B cell (primary cell): Measurements from ENCODE around the gene MS4A4E. TPM values are rescaled to one million over a fixed set of nuclear protein-coding genes. Genes with fewer than 3 reads are reported as not detected.

Experiments
- ATAC-seq: fragments of 200-7000 bp; cut with Tn5 transposase; one replicate; pipeline ENCODE4 v1.10.0; 2021; ENCODE audit warnings: low read depth, mild to moderate bottlenecking, moderate number of reproducible peaks, moderate library complexity
- CTCF ChIA-PET: fragments of 350-600 bp; sonication (Branson Sonifier 250); formaldehyde crosslinking; loops from one replicate; lab custom pipeline; 2021; ENCODE audit warnings: antibody characterized with exemption, inconsistent platforms; lab: Charles Lee
- POLR2A ChIA-PET: fragments of 350-600 bp; sonication (Branson Sonifier 250); formaldehyde crosslinking; loops from one replicate; lab custom pipeline; 2021; ENCODE audit warnings: antibody characterized with exemption; lab: Charles Lee
- DNase-seq: peaks from one replicate; pipeline ENCODE4 v3.0.0; 2013
- H2AFZ ChIP-seq: 2 replicates; pipeline ENCODE4 v1.6.1; 2012; ENCODE audit warnings: mild to moderate bottlenecking, low read depth, low read length; ENCODE audit not compliant: insufficient read depth, poor library complexity, severe bottlenecking
- H3K27ac ChIP-seq, 2 donors: 1 replicate in 1 of 2; 2 replicates in 1 of 2; pipeline ENCODE4 v1.5.1; 2012 to 2013; ENCODE audit warnings: low read length in 2 of 2, mild to moderate bottlenecking in 2 of 2, moderate library complexity in 1 of 2
- H3K27me3 ChIP-seq, 4 experiments: fragments of 200-600 bp in 1 of 4; sonication (generic) in 1 of 4; replicated peaks in 1 of 4; 1 replicate in 2 of 4; 2 replicates in 2 of 4; pipeline versions ENCODE4 v1.6.1 to v1.7.0; 2013 to 2016; ENCODE audit warnings: low read length in 3 of 4, mild to moderate bottlenecking in 2 of 4, mixed read lengths in 1 of 4, moderate library complexity in 1 of 4; ENCODE audit not compliant: insufficient read depth in 4 of 4, control insufficient read depth in 3 of 4; ENCODE audit errors: control extremely low read depth in 1 of 4
- H3K36me3 ChIP-seq, 2 experiments: replicated peaks in 1 of 2; 1 replicate in 1 of 2; 2 replicates in 1 of 2; pipeline versions ENCODE4 v1.6.1 to v1.7.1; 2013; ENCODE audit warnings: low read length in 1 of 2; ENCODE audit not compliant: insufficient read depth in 2 of 2, control insufficient read depth in 1 of 2; ENCODE audit errors: control extremely low read depth in 1 of 2, extremely low read depth in 1 of 2
- H3K4me1 ChIP-seq, 2 donors: fragments of 200-600 bp in 1 of 2; sonication (generic) in 1 of 2; 1 replicate in 1 of 2; 2 replicates in 1 of 2; pipeline versions ENCODE4 v1.5.1 to v1.6.1; 2013 to 2017; ENCODE audit warnings: low read length in 2 of 2; ENCODE audit not compliant: control insufficient read depth in 2 of 2, insufficient read depth in 2 of 2
- H3K4me2 ChIP-seq: replicated peaks from 2 replicates; pipeline ENCODE3; 2012; ENCODE audit warnings: mild to moderate bottlenecking, low read depth, low read length; ENCODE audit not compliant: poor library complexity, severe bottlenecking
- H3K4me3 ChIP-seq, 5 experiments: fragments of 200-600 bp in 1 of 5; sonication (generic) in 1 of 5; 1 replicate in 3 of 5; 2 replicates in 2 of 5; pipeline versions ENCODE4 v1.5.1 to v1.7.0; 2011 to 2016; ENCODE audit warnings: low read length in 4 of 5, mild to moderate bottlenecking in 4 of 5, low read depth in 2 of 5, control low read depth in 1 of 5, moderate library complexity in 1 of 5; ENCODE audit not compliant: insufficient read depth in 1 of 5; ENCODE audit errors: control extremely low read depth in 1 of 5, extremely low read depth in 1 of 5
- H3K79me2 ChIP-seq: fragments of 200-600 bp; sonication (generic); one replicate; pipeline ENCODE4 v1.6.0; 2016; ENCODE audit warnings: low read length; ENCODE audit not compliant: control insufficient read depth, insufficient read depth
- H3K9ac ChIP-seq: fragments of 200-600 bp; sonication (generic); 2 replicates; pipeline ENCODE4 v1.6.1; 2017; ENCODE audit warnings: mild to moderate bottlenecking, low read length, moderate library complexity
- H3K9me3 ChIP-seq, 3 donors: one replicate each; pipeline versions ENCODE4 v1.6.1 to v1.7.1; 2013; ENCODE audit warnings: low read length in 2 of 3; ENCODE audit not compliant: control insufficient read depth in 2 of 3, insufficient read depth in 1 of 3; ENCODE audit errors: control extremely low read depth in 1 of 3
- H4K20me1 ChIP-seq: 2 replicates; pipeline ENCODE4 v1.6.0; 2012; ENCODE audit warnings: mild to moderate bottlenecking, low read length; ENCODE audit not compliant: insufficient read depth, control insufficient read depth, poor library complexity, severe bottlenecking
- H3K27ac Mint-ChIP-seq: one replicate; pipeline ENCODE4 v1.8.0; 2021; ENCODE audit warnings: mixed read lengths
- H3K27me3 Mint-ChIP-seq: one replicate; pipeline ENCODE4 v1.8.0; 2021; ENCODE audit warnings: mixed read lengths
- H3K4me1 Mint-ChIP-seq: one replicate; pipeline ENCODE4 v1.8.0; 2021; ENCODE audit warnings: mixed read lengths
- H3K4me3 Mint-ChIP-seq: one replicate; pipeline ENCODE4 v1.8.0; 2021; ENCODE audit warnings: mixed read lengths
- H3K9me3 Mint-ChIP-seq: one replicate; pipeline ENCODE4 v1.8.0; 2022; ENCODE audit warnings: mixed read lengths; ENCODE audit not compliant: insufficient read depth
- CTCF ChIP-seq: fragments of 200-600 bp; IDR thresholded peaks from one replicate; pipeline ENCODE4 v1.8.0; 2022; ENCODE audit warnings: antibody characterized with exemption, mild to moderate bottlenecking
- EZH2 ChIP-seq: IDR thresholded peaks from 2 replicates; pipeline ENCODE4 v1.6.1; 2012; ENCODE audit warnings: borderline replicate concordance, low read depth, mild to moderate bottlenecking, moderate library complexity, low read length; ENCODE audit not compliant: insufficient read depth, poor library complexity, severe bottlenecking
- WGBS: methylation state at CpG from one replicate; pipeline ENCODE4 v1.1.5; 2013; ENCODE audit warnings: missing lambda C conversion rate; ENCODE audit not compliant: insufficient coverage; 5-methylcytosine and 5-hydroxymethylcytosine counted together
- intact Hi-C: fragments of 100-400 bp; cut with micrococcal nuclease; formaldehyde crosslinking; loops from one replicate; pipeline ENCODE4 v1.10.0; 2022
- polyA plus RNA-seq: library from polyadenylated mRNA; depleted of rRNA; stranded (reverse); fragments of >200 nt; gene quantifications from 2 replicates; pipeline ENCODE4 v1.2.3, GENCODE V29; 2012
- total RNA-seq, 2 donors: library from RNA; stranded (reverse); fragments of 120-200 nt in 1 of 2; gene quantifications; 1 replicate in 1 of 2; 2 replicates in 1 of 2; pipeline versions ENCODE4 v1.2.3 to v1.2.4, GENCODE V29; 2013 to 2022

The MS4A4E gene
- total and polyA plus RNA-seq, 2 donors (not counting 1 experiment from before 2014, with no cell fraction given) = 0.27 to 0.42 TPM

GRCh38 chr11:60230681-60231080 is 12.3 kb downstream of the MS4A4E start:
- Mint-ChIP-seq H3K9me3 (no peaks in the 10 kb centered on the region), H3K4me3 (no peak overlapping the region), H3K27ac (no peak overlapping the region), H3K4me1 (no peaks in the 10 kb centered on the region), H3K27me3 (no peaks in the 10 kb centered on the region)
- TF ChIP-seq CTCF = no peak
- TF ChIP-seq EZH2 = no peak
- Histone ChIP-seq H3K4me3 (no peak overlapping the region), H2AFZ (no peak overlapping the region), H3K27me3 (no peaks in the 10 kb centered on the region), H3K36me3 (no peaks in the 10 kb centered on the region), H3K4me2 (no peak overlapping the region), H3K79me2 (no peaks in the 10 kb centered on the region), H3K9me3 (no peaks in the 10 kb centered on the region), H4K20me1 (no peaks in the 10 kb centered on the region), H3K9ac (no peak overlapping the region), H3K4me1 (no peaks in the 10 kb centered on the region), H3K27ac (no peak overlapping the region)
- no peak for ATAC-seq
- POLR2A ChIA-PET = no interaction called here
- CTCF ChIA-PET = no interaction called here
- no peak for DNase-seq
- no CpG with 5 or more reads among the region's 1 CpG for WGBS
- intact Hi-C loops = no loop called here

GRCh38 chr11:60222141-60222540 is 20.8 kb downstream of the MS4A4E start:
- Mint-ChIP-seq H3K27me3 (no peaks in the 10 kb centered on the region), H3K9me3 (no peaks in the 10 kb centered on the region), H3K27ac (no peak overlapping the region), H3K4me1 (no peaks in the 10 kb centered on the region), H3K4me3 (no peak overlapping the region)
- ChIA-PET CTCF (no interaction called here), POLR2A (no interaction called here)
- Histone ChIP-seq H3K4me3 (no peak overlapping the region), H3K4me1 (no peaks in the 10 kb centered on the region), H3K27ac (no peak overlapping the region), H2AFZ (no peak overlapping the region), H3K36me3 (no peaks in the 10 kb centered on the region), H3K9ac (no peak overlapping the region), H3K79me2 (no peaks in the 10 kb centered on the region), H3K4me2 (no peak overlapping the region), H3K27me3 (no peaks in the 10 kb centered on the region), H3K9me3 (no peaks in the 10 kb centered on the region), H4K20me1 (no peaks in the 10 kb centered on the region)
- DNase-seq (no peak), ATAC-seq (no peak)
- TF ChIP-seq EZH2 (no peak), CTCF (no peak)
- intact Hi-C loops = no loop called here
- WGBS = 100% methylated on average over 2 of the region's 4 CpGs
